RWPE2 (cell line): ENCODE results near the gene SLC25A24.
"Not testable (repeated sequence)": the region's sequence is repeated elsewhere in the genome, so short reads cannot be mapped to it uniquely, and the experiment has no call there.

Experiments
- ATAC-seq: fragments of 200-7000 bp; cut with Tn5 transposase; 3 replicates; pipeline ENCODE4 v1.9.1; 2021; ENCODE audit warnings: low read depth
- DNase-seq: peaks from one replicate; pipeline ENCODE4 v3.0.0-alpha.2; 2020; ENCODE audit warnings: low spot score
- H3K27ac ChIP-seq: fragments of 450-650 bp; 2 replicates; pipeline ENCODE4 v1.5.1; 2017; ENCODE audit warnings: mild to moderate bottlenecking; ENCODE audit not compliant: poor library complexity, severe bottlenecking
- H3K27me3 ChIP-seq: fragments of 250-450 bp; sonication (Bioruptor Pico); 2 replicates; pipeline ENCODE4 v1.5.1; 2021; ENCODE audit warnings: mild to moderate bottlenecking, moderate library complexity; ENCODE audit not compliant: insufficient read depth, poor library complexity, severe bottlenecking
- H3K36me3 ChIP-seq: fragments of 250-450 bp; sonication (Bioruptor Pico); 2 replicates; pipeline ENCODE4 v1.5.1; 2020; ENCODE audit warnings: low read depth, mild to moderate bottlenecking, moderate library complexity
- H3K4me1 ChIP-seq: fragments of 250-450 bp; sonication (Bioruptor Pico); 2 replicates; pipeline ENCODE4 v1.5.1; 2021; ENCODE audit warnings: mild to moderate bottlenecking, moderate library complexity; ENCODE audit not compliant: insufficient read depth, poor library complexity, severe bottlenecking
- H3K4me3 ChIP-seq: fragments of 250-450 bp; sonication (Bioruptor Pico); 2 replicates; pipeline ENCODE4 v1.5.1; 2021; ENCODE audit warnings: mild to moderate bottlenecking, moderate library complexity; ENCODE audit not compliant: severe bottlenecking
- H3K9me3 ChIP-seq: fragments of 250-450 bp; sonication (Bioruptor Pico); 2 replicates; pipeline ENCODE4 v1.5.1; 2021; ENCODE audit warnings: mild to moderate bottlenecking, moderate library complexity; ENCODE audit not compliant: severe bottlenecking
- TF ChIP-seq, protein P1 (sequence below): fragments of 450-650 bp; IDR thresholded peaks from one replicate; pipeline ENCODE4 v1.5.1; 2017; ENCODE audit warnings: mild to moderate bottlenecking, moderate library complexity; ENCODE audit not compliant: poor library complexity, severe bottlenecking

Gene SLC25A24

DNA sequence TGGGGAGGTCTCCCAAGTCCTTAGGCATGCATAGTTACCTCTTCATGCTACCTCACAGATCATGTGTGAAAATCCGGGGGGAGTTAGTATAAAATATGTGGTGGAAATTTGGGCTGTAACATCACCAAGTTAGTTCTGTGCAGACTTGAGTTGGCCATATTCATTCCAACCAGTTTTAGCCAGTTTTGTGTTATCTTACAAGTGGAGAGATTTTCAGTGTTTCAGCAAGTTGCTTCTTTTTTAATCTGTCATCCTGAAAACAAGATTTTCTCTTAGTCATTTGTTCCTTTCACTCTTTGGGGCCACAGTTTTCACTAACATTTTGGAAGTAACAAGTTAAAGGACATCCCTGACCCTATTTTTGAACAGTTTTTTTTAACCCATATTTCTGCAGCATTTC lies 11.3 kb downstream of the SLC25A24 start:
- ATAC-seq (no peak), DNase-seq (no peak)
- Histone ChIP-seq H3K27ac (no peak overlapping the region), H3K4me1 (no peaks in the 10 kb centered on the region), H3K4me3 (no peak overlapping the region), H3K9me3 (peaks cover 2% of the 10 kb centered on the region), H3K36me3 (peaks cover 75% of the 10 kb centered on the region), H3K27me3 (no peaks in the 10 kb centered on the region)
- TF ChIP-seq, protein P1, sequence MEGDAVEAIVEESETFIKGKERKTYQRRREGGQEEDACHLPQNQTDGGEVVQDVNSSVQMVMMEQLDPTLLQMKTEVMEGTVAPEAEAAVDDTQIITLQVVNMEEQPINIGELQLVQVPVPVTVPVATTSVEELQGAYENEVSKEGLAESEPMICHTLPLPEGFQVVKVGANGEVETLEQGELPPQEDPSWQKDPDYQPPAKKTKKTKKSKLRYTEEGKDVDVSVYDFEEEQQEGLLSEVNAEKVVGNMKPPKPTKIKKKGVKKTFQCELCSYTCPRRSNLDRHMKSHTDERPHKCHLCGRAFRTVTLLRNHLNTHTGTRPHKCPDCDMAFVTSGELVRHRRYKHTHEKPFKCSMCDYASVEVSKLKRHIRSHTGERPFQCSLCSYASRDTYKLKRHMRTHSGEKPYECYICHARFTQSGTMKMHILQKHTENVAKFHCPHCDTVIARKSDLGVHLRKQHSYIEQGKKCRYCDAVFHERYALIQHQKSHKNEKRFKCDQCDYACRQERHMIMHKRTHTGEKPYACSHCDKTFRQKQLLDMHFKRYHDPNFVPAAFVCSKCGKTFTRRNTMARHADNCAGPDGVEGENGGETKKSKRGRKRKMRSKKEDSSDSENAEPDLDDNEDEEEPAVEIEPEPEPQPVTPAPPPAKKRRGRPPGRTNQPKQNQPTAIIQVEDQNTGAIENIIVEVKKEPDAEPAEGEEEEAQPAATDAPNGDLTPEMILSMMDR = no peak

- no peaks in the 10 kb centered on the region for H3K27me3 ChIP-seq
- TF ChIP-seq, protein P1 = no peak
- H3K27ac ChIP-seq = peak overlapping the region; percentile 33
- no peak overlapping the region for H3K4me3 ChIP-seq
- peaks cover 85% of the 10 kb centered on the region for H3K36me3 ChIP-seq
- peaks cover 13% of the 10 kb centered on the region for H3K4me1 ChIP-seq
- no peak for DNase-seq
- H3K9me3 ChIP-seq = peaks cover 5% of the 10 kb centered on the region
- ATAC-seq = no peak
These were observed 17.0 kb downstream of the SLC25A24 start for GRCh38 chr1:108182959-108183700.

DNA sequence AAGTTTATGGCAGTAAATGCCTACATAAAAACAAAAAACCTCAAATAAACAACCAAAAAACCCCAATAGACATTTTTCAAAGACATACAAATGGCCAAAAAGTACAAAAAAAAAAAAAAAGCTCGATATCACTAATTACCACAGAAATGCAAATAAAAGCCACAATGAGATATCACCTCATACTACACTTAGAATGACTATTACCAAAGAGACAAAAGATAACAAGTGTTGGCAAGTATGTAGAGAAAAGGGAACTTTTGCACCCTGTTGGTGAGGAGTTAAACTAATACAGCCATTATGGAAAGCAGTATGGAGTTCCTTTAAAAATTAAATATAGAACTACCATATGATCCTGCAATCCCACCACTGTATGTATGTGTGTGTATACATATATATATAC lies 21.1 kb downstream of the SLC25A24 start:
- H3K27ac ChIP-seq = no peak overlapping the region
- peaks cover 95% of the 10 kb centered on the region for H3K36me3 ChIP-seq
- no peak overlapping the region for H3K4me3 ChIP-seq
- peaks cover 13% of the 10 kb centered on the region for H3K4me1 ChIP-seq
- peaks cover 13% of the 10 kb centered on the region for H3K9me3 ChIP-seq
- H3K27me3 ChIP-seq = no peaks in the 10 kb centered on the region
- TF ChIP-seq, protein P1 = no peak
- DNase-seq (no peak), ATAC-seq (no peak)

- H3K4me1 ChIP-seq, H3K27me3 ChIP-seq, H3K27ac ChIP-seq, H3K4me3 ChIP-seq, H3K9me3 ChIP-seq, ATAC-seq, DNase-seq: not testable (repeated sequence)
- peaks cover 18% of the 10 kb centered on the region for H3K36me3 ChIP-seq
These were observed 37.7 kb downstream of the SLC25A24 start for GRCh38 chr1:108162409-108162808.

DNA sequence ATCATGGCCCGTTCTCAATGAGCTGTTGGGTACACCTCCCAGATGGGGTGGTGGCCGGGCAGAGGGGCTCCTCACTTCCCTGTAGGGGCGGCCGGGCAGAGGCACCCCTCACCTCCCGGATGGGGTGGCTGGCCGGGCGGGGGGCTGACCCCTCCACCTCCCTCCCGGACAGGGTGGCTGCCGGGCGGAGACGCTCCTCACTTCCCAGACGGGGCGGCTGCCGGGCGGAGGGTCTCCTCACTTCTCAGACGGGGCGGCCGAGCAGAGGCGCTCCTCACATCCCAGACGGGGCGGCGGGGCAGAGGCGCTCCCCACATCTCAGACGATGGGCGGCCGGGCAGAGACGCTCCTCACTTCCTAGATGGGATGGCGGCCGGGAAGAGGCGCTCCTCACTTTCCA lies 40.2 kb downstream of the SLC25A24 start:
- ATAC-seq, DNase-seq, H3K27me3 ChIP-seq: not testable (repeated sequence)

GRCh38 chr1:108158893-108159453 lies 41.2 kb downstream of the SLC25A24 start:
- DNase-seq (no peak), ATAC-seq (no peak)
- no peaks in the 10 kb centered on the region for H3K4me1 ChIP-seq
- H3K36me3 ChIP-seq = peaks cover 53% of the 10 kb centered on the region
- no peak overlapping the region for H3K4me3 ChIP-seq
- H3K9me3 ChIP-seq = no peaks in the 10 kb centered on the region
- H3K27ac ChIP-seq = no peak overlapping the region
- TF ChIP-seq, protein P1 = no peak
- no peaks in the 10 kb centered on the region for H3K27me3 ChIP-seq

More for the DNA sequence above, 40.2 kb downstream of the SLC25A24 start:
- H3K9me3 ChIP-seq, H3K27ac ChIP-seq, H3K4me1 ChIP-seq, H3K4me3 ChIP-seq: not testable (repeated sequence)
- peaks cover 43% of the 10 kb centered on the region for H3K36me3 ChIP-seq
